Natural killer cell (primary cell): ENCODE measurements around the gene LRRC27. TPM values are rescaled to one million over a fixed set of nuclear protein-coding genes. Genes with fewer than 3 reads are reported as not detected.

Experiments
- ATAC-seq, 3 donors: fragments of 150-1000 bp in 2 of 3; fragments of 200-7000 bp in 1 of 3; cut with Tn5 transposase; 1 replicate in 1 of 3; 2 replicates in 2 of 3; pipeline ENCODE4 v1.10.0; 2021; ENCODE audit warnings: mild to moderate bottlenecking in 2 of 3, moderate library complexity in 2 of 3
- DNase-seq, 2 donors: peaks; one replicate each; pipeline versions ENCODE4 v3.0.0 to v3.0.0-alpha.2; 2013 to 2021; ENCODE audit warnings: mixed read lengths in 1 of 2
- H3K27ac ChIP-seq: one replicate; pipeline ENCODE4 v1.5.1; 2013; ENCODE audit warnings: mild to moderate bottlenecking, low read length
- H3K27me3 ChIP-seq: one replicate; pipeline ENCODE4 v1.6.1; 2013; ENCODE audit warnings: low read length; ENCODE audit not compliant: control insufficient read depth, insufficient read depth
- H3K36me3 ChIP-seq: one replicate; pipeline ENCODE4 v1.6.1; 2013; ENCODE audit warnings: low read length; ENCODE audit not compliant: control insufficient read depth, insufficient read depth
- H3K4me1 ChIP-seq: one replicate; pipeline ENCODE4 v1.6.1; 2013; ENCODE audit warnings: low read length; ENCODE audit not compliant: control insufficient read depth, insufficient read depth
- H3K4me3 ChIP-seq: one replicate; pipeline ENCODE4 v1.5.1; 2013; ENCODE audit warnings: low read length
- H3K9me3 ChIP-seq: one replicate; pipeline ENCODE4 v1.6.1; 2013; ENCODE audit warnings: low read length; ENCODE audit not compliant: control insufficient read depth, insufficient read depth
- H3K27ac Mint-ChIP-seq, 2 donors: one replicate each; pipeline ENCODE4 v1.8.0; 2022; ENCODE audit warnings: mild to moderate bottlenecking in 2 of 2, mixed read lengths in 2 of 2, moderate library complexity in 1 of 2
- H3K27me3 Mint-ChIP-seq, 2 donors: one replicate each; pipeline ENCODE4 v1.8.0; 2022; ENCODE audit warnings: low read depth in 2 of 2, mixed read lengths in 2 of 2
- H3K36me3 Mint-ChIP-seq: one replicate; pipeline ENCODE4 v1.8.0; 2022; ENCODE audit warnings: mixed read lengths
- H3K4me1 Mint-ChIP-seq, 2 donors: one replicate each; pipeline ENCODE4 v1.8.0; 2022; ENCODE audit warnings: mixed read lengths in 2 of 2
- H3K4me3 Mint-ChIP-seq: one replicate; pipeline ENCODE4 v1.8.0; 2022; ENCODE audit warnings: mild to moderate bottlenecking, moderate library complexity, mixed read lengths
- H3K9me3 Mint-ChIP-seq, 2 donors: one replicate each; pipeline ENCODE4 v1.8.0; 2022; ENCODE audit warnings: mixed read lengths in 2 of 2
- CTCF ChIP-seq: fragments of 200-600 bp; IDR thresholded peaks from one replicate; pipeline ENCODE4 v1.8.0; 2022; ENCODE audit warnings: antibody characterized with exemption
- WGBS: methylation state at CpG from one replicate; pipeline ENCODE4 v1.1.7; 2013; ENCODE audit warnings: missing lambda C conversion rate; ENCODE audit not compliant: insufficient coverage; 5-methylcytosine and 5-hydroxymethylcytosine counted together
- intact Hi-C: fragments of 100-400 bp; cut with micrococcal nuclease; formaldehyde crosslinking; loops from one replicate; pipeline ENCODE4 v1.14.2; 2022
- total RNA-seq, 4 donors: library from RNA; stranded (reverse); fragments of 120-200 nt in 1 of 4; gene quantifications; one replicate each; pipeline versions ENCODE4 v1.2.3 to v1.2.4, GENCODE V29; 2013 to 2022

The LRRC27 gene
- total RNA-seq, 3 donors from 2014 or later (not counting 1 experiment from before 2014, with no cell fraction given): 8.1 to 22.5 (median 9.9) TPM

DNA sequence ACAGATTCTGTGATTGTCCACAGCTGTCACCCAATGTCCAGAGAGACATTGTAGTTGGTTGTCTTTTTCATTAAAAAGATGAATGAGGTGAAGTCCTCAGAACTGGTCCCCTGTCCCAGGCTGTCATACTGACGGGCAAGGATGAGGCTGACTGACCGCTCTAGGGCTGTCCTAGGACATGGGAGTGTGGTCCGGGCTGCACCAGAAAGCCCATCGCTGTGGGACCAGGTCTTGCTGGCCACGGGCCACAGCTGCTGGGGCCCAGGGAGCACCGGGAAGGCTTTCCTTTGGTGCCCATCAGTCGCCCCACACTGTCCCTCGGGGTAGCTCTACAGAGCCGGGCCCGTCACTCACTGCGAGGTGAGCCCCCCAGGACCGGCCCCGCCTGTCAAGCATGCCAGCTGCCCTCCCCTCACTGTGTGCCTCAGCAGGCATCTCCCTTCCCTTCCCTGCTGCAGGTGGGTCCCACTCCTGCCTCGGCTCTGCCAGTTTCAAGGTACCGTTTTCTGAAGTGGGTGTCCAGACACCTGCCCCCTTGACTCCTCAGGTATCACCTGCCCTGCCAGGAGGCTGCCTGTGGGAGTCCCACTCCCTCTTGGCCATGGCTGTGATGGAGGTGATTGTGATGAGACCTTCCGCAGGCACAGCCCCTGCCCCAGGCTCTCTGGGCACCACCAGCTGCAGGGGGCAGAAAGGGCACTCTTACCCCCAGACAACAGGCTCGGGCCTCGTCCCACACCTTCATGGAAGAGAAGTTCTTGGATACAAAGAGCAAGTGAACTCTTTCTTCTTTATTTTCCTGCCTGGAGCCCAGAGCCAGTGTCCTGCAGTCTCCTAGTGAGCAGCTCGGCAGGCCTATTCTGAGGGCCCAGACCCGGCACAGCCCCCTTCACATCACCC lies 21.7 kb downstream of the LRRC27 start:
- WGBS: 94% methylated on average over 20 of the region's 20 CpGs
- no peak for DNase-seq
- H3K36me3 ChIP-seq: no peaks in the 10 kb centered on the region
- Mint-ChIP-seq H3K36me3 (no peaks in the 10 kb centered on the region), H3K27me3 (no peaks in the 10 kb centered on the region), H3K4me3 (no peak overlapping the region), H3K4me1 (peaks cover 0 to 12% of the 10 kb centered on the region in 2 donors), H3K9me3 (no peaks in the 10 kb centered on the region), H3K27ac (peak overlapping the region in 1 of 2 donors; percentile 63)
- H3K27ac ChIP-seq: no peak overlapping the region
- no peak for TF ChIP-seq CTCF
- no peak overlapping the region for H3K4me3 ChIP-seq
- no peaks in the 10 kb centered on the region for H3K9me3 ChIP-seq
- no peaks in the 10 kb centered on the region for H3K27me3 ChIP-seq
- H3K4me1 ChIP-seq: no peaks in the 10 kb centered on the region
- intact Hi-C loops: no loop called here
- ATAC-seq: no peak

DNA sequence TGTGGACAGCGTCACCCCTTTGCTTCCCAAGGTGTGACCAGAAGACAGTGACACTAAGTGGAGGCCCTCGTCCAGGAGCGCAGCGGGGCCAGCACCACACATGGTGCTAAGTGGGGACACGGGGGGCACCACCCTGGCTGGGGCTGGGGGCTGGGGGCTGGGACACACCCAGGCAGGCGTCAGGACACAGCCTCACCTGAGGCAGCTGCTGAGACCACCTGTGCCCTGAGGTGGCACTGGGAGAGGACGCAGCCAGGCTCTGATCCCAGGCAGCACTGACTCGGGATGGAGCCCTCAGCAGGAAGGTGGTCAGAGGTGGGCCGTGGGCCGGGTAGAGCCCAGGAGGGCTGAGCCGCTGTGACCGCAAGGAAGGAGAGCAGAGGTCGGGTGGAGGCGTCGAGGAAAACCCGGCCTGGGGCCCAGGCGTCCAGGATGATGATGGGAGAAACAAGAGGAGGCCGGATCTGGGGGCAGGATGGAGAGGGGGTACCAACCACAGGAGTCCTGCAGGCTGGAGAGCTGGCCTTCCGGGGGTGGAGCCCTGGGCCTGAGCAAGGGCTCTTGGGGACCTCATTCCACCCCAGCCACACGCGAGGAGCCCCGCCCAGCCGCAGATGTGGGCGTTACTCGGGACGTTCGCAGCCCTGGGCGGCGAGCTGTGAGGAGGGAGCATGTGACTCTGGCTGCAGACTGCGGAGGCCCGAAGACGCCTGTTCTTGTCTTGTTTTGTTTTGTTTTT lies 22.5 kb downstream of the LRRC27 start:
- 91% methylated on average over 32 of the region's 32 CpGs for WGBS
- H3K4me1 ChIP-seq: no peaks in the 10 kb centered on the region

DNA sequence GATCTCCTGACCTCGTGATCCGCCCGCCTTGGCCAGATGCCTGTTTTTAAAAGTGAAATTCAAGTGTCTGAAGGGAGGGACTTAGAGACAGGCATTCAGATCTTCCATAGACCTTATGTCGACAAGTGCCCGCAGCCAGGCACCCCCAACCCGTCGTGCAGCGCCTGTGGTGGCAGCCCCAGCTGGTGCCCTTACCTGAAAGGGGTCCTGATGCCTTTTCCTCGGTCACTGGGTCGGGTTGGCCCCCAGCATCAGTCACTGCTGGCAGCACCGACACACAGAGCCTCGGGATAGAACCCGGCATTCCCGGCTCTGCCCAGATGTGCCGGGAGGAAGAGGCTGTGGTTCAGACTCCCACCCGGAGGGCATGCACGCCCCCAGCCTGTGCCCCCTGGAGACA lies 23.3 kb downstream of the LRRC27 start:
- H3K27me3 Mint-ChIP-seq: no peaks in the 10 kb centered on the region
- DNase-seq: no peak
- no peak overlapping the region for H3K4me3 ChIP-seq
- TF ChIP-seq CTCF: no peak
- no peak overlapping the region for H3K4me3 Mint-ChIP-seq
- no peaks in the 10 kb centered on the region for H3K9me3 Mint-ChIP-seq
- no peak overlapping the region for H3K27ac Mint-ChIP-seq
- H3K36me3 ChIP-seq: no peaks in the 10 kb centered on the region
- no peak for ATAC-seq
- intact Hi-C loops: no loop called here
- no peaks in the 10 kb centered on the region for H3K9me3 ChIP-seq
- no peak overlapping the region for H3K27ac ChIP-seq
- no peaks in the 10 kb centered on the region for H3K27me3 ChIP-seq
- H3K4me1 ChIP-seq: no peaks in the 10 kb centered on the region
- no peaks in the 10 kb centered on the region for H3K36me3 Mint-ChIP-seq
- WGBS: 96% methylated on average over 17 of the region's 17 CpGs
- H3K4me1 Mint-ChIP-seq: peaks cover 0 to 12% of the 10 kb centered on the region in 2 donors

More for the DNA sequence above, 22.5 kb downstream of the LRRC27 start:
- Histone ChIP-seq H3K36me3 (no peaks in the 10 kb centered on the region), H3K27ac (no peak overlapping the region), H3K9me3 (no peaks in the 10 kb centered on the region), H3K27me3 (no peaks in the 10 kb centered on the region), H3K4me3 (no peak overlapping the region)
- Mint-ChIP-seq H3K27ac (no peak overlapping the region), H3K36me3 (no peaks in the 10 kb centered on the region), H3K4me1 (peaks cover 0 to 12% of the 10 kb centered on the region in 2 donors), H3K9me3 (no peaks in the 10 kb centered on the region), H3K27me3 (no peaks in the 10 kb centered on the region), H3K4me3 (no peak overlapping the region)
- DNase-seq (no peak), ATAC-seq (no peak)
- TF ChIP-seq CTCF: no peak
- intact Hi-C loops: no loop called here
